Activated naive CD4-positive, alpha-beta T cell treated with anti-CD3 and anti-CD28 coated beads, Interleukin-2, amount 50 U/mL, for 16 hours (primary cell): ENCODE data around the gene FGD4.
"Not testable (repeated sequence)": the region's sequence is repeated elsewhere in the genome, so short reads cannot be mapped to it uniquely, and the experiment has no call there.

Experiments
- DNase-seq: peaks from one replicate; pipeline ENCODE4 v3.0.0-alpha.2; 2020

FGD4 gene

DNA sequence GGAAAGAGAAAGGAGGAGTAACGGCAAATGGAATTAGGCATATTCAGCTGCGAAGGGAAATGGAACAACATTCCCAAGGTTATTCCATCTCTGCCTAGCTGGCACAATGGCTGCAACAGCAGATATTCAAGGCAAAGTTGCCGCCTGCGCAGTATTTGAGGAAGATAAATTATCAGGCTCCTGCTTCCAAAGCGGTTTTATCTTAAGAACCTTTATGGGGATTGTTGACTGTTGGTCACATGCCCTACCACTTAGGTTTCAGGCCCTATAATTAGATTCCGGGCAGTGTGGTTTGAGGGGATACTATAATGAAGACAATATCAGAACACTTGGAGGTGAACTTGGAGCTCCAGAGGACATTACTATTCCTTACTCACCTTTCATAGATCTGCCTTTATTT, 99.7 kb downstream of the FGD4 start:
- DNase-seq: no peak

DNA sequence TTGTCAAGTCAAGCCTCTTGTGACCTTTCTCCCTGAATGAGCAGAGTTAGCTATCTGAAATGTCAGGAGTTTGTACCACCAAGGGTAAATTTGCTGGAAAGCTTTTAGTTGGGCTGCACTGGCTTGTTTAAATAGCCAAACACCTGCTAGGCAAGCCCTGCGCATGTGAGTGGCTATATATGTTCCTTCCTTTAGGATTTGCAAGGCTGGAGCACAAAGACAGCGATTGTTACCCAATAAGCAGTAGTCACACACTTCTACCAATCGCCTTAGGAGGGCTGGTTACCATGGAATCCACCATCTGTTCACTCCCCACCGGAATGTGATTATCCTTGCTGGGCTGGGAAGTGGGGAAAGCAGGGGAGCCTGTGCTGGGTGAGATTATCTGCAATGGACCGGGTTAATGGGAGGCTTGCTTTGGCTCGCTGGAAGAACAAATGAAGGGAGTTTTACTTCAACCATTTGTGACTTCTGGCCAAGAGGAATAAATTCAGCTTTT, 102.5 kb downstream of the FGD4 start:
- DNase-seq: no peak

DNA sequence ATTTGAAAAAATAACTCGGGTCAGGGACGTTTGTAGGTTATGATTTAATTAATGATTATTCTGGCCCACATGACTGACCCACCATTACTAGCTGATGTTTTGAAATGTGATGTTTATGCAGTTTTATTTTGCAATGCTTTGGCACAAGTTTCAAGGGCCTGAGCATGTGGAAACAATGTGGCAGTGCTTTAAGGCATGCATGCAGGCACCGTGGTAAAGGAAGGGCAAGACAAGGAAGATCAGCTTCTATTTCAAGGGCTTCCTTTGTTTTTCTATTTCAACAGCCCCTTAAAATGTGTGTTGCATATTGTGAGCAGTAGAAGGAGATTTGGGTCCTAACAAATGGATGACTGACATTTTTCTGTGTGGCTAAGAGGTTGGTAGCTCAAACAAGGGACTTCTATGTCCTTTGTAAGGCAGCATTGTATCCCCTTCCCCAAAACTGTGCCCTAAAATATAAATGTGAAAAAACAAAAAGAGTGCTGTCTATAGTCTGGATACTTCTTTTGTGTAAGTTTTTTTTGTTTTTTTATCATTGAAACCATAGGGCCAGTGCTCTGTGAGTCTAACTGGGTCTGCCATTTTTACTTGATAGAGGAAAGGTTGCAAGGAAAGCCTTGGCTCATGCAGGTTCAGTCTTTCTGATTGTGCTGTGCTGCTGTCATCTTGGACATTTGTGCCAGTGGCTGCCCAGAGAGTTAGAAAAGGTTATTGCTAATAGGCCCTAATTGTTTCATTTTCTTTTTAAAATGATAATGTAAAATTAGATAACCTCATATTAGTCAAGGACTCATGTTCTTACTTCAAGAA, 103.5 kb downstream of the FGD4 start:
- DNase-seq: no peak

DNA sequence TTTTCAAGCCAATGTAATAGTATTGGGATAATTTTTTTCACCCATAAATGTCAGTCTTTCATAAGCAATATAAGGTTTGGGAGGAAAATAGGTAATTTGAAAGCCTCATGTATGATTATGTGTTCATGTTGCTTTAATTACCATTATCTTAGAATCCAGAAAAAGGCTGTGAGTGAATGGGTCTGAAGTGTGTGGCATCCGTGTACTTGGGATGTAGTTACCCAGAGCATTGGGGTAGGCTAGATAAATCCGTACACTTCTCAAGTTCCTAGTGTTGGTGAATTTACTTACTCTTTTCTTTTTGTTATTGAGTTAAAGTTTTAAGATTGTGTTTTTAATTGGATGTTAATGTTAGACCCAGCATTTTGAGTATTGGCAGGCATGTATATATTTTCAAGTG, 104.4 kb downstream of the FGD4 start:
- no peak for DNase-seq

DNA sequence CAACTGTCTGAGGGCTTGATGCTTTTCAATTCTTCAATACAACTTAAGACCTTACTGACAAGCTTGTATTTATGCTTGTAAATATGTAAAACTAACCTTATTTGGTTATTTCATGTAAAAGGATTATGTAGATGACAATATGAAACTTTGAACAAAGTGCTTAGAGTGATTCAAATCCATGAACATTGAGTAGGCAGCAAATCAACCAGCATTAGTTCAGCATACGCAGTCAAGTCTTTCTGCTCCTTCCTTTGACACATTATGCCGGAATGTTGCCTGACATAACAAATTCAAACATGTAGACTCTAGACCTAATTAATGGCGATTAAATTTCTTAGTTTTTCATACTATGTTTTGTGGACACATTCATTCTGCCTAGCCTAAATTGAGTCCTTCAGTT, 105.2 kb downstream of the FGD4 start:
- no peak for DNase-seq

DNA sequence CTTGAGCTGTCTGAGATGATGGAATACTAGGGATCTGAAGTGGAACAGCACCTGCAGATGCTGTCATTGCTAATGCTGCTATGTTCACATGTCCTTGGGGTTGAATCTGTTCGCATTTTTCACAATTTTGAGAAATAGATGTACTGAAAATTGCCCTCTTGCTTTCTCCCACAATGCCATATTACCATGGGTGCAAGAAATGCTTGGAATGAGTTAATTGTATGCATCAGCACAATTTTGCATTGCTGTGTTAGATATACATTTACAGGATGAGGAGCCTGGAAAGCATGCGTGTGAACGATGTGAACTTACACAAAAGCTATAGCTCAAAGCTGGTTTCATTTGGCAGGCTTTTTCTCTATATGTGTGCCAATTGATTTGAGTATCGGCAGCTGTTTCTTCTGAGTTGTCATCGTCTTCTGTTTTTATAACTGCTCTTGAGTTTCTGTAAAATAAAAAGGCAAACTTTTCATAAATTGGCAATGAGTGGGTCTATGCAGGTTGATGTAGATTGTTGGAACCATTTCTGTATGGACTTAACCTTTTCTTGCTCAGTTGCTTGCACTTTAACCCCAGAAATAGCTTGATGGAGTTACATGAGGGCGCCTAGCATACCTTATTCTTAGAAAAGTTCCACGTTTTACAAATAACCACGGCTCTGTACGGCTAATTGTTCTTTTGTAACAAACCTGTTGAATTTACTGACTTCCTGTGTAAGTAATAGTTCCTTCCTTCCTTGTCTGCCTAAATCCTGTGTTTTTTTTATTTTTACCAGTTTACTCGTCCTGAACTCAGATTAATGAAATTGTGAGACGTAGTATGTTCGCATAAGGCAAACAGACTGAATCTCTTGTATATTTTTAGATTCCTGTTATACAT, 105.9 kb downstream of the FGD4 start:
- no peak for DNase-seq

DNA sequence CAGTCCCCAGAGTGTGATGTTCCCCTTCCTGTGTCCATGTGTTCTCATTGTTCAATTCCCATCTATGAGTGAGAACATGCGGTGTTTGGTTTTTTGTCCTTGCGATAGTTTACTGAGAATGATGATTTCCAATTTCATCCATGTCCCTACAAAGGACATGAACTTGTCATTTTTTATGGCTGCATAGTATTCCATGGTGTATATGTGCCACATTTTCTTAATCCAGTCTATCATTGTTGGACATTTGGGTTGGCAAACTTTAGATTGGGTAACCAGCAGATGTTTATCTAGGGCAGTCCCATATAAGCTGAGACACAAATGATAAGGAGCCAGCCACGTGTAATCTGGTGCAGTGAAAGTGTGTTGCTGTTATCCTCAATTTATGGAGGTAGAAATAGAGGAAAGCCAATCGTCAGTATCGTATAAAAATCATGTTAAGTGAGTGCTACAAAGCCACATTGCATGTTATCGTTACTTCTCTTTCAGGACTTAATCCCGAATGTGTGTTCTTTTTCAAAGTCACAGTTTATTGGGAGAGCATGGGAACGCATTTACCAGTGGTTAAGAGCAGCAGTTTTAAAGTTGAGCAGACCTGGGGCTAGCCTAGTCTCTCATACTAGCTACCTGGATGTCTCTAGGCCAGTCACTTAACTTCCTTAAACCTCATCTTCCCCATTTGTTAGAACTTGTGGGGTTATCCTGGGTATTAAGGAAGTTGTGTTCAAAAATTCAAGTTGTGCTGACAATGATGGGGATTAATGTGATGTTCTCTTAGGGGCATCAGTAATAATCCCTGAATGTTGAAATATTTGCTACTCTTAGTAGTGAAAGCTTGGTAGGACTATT, 108.0 kb downstream of the FGD4 start:
- not testable (repeated sequence) for DNase-seq

DNA sequence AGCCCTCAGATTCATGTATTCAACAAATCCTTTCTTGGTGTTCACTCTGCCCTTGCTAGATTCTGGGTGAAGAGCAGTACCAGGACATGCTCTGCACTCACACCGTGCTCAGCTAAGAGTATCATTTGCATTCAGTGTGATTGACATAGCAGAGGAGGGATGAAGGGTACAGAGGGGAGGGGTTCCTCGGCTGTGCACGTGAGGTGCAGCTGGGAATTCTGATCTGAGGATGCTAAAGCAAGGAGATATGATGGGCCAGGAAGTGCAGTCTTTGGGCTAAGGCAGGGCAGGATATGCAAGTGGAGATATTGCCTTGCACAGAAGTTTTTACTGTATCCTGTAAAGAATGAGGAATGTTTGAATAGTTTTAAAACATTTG, 108.6 kb downstream of the FGD4 start:
- no peak for DNase-seq

DNA sequence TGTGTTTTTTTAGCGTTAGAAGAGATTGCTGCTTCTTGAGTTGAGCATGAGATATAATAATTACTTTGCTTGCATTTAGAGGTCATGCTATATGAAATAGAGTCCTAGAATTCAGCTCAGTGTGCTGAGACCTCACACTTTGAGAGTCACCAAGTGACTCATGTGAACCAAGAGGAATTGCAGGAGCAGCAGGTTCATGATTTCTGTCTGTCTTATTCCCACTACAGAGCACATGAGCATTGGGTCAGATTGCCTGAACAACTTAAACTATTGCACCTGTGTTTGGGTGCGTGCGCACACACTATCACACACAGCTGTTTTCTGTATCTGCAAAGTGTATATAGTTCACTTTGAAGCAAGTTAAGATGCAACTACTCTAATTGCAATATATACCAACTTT, 109.3 kb downstream of the FGD4 start:
- DNase-seq: no peak

DNA sequence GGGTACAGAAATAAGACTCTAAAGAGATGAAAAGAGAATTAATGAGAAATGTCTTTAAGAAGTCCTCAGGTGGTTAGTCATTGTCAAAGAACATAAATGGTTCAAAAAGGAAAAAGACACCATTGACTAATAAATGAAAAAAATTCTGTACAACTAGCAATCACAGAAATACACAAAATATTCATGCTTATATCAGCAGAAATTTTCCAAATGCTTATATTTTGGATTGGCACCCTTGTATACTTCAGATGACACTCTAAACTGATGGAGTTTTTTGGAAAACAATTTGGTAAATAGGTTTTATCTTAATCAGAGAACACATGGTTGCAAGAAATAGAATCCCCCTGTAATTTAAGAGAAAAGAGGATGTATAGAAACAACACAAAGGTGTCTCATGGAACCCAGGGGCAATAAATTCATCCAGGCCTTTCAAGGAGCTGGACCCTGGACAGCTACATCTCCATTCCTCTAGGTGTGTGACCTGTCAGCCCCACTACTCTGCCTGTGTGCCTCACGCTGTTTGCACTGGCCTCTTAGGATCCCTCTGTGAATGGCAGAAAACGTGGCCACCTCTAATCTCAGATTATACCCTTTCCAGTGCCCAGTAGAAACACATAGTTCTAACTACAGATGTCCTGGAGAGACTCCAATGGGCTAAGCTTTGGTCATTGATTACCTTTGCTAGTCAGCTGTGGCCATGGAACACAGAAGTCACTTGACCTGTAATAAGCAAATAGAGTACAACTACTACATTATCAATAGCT, 110.2 kb downstream of the FGD4 start:
- DNase-seq: no peak

DNA sequence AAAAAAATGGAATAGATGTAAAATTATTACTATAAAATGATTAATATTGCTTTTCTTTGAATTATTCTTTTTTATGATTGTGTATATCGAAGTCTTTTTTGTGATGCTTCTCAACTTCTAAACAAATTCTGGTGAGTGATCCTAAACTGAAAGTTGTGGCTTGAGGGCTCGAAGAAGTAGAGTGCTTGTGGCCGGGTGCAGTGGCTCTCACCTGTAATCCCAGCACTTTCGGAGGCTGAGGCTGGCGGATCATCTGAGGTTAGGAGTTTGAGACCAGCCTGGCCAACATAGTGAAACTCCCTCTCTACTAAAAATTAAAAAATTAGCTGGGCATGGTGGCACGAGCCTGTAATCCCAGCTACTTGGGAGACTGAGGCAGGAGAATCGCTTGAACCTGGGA, 112.6 kb downstream of the FGD4 start:
- DNase-seq: not testable (repeated sequence)

DNA sequence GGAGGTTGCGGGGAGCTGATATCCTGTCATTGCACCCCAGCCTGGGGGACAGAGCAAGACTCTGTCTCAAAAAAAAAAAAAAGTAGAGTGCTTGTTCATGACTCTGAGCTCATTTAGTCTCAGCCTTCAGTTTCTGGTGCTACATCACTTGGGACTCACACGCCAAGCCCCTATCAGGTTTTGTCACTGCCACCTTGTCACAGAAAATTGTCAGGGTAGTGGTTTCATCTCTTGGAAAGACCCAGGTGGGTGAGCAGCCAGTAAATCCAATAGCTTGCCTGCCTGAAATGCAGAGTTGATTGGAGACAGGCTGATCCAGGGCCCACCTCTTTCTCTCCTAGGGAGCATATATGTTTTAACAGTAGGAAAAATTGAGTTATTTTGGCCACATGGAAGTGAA, 113.0 kb downstream of the FGD4 start:
- no peak for DNase-seq

DNA sequence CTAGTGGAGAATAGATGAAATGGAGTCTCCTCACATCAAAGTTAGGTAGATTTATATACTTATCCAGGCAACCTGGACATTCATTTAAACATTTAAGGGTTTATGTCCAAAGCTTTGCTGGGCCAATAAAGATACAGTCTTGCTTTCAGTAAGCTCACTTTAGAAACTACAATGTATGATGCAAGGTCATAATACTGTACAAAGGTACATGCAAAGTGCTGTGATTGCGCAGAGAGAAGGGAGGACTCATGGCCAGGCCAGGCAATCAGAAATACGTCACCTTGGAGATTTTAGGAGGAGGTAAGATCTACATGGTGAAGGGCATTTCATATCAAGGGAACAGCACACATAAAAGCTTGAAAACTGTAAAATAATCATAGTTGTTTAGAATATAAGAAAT, 113.6 kb downstream of the FGD4 start:
- no peak for DNase-seq

DNA sequence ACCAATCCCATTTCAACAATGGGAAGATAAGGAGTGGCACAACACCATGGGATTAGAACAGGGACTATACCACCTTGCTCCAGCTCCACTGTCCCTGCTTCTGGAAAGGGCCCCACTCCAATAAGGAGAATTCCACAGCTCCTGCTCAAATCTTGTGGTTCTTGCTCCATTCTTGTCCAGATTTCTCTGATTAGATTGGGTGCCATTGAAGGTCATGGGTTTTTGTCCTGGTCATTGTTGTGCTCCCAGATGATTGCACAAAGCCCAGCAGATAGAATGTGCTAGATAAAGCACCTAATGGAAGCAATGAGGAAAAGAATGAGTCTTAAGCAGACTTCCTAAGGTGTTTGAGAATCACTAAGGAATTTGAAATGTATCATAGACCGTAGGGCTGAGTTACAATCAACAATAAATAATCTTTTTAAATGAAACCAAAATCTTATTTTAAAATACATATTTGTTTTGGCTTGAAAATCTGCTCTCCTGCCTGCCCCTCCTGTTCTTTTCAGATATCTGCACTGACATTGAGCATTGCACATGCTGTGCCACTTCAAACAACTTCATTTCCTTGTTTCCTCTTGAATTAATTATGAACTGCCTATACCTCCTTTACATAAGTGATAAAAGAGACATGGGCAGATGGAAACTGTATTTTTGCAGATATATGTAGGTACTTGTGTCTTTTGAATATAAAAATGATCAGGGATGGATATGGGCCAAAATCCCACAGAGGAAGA, 115.9 kb downstream of the FGD4 start:
- no peak for DNase-seq

DNA sequence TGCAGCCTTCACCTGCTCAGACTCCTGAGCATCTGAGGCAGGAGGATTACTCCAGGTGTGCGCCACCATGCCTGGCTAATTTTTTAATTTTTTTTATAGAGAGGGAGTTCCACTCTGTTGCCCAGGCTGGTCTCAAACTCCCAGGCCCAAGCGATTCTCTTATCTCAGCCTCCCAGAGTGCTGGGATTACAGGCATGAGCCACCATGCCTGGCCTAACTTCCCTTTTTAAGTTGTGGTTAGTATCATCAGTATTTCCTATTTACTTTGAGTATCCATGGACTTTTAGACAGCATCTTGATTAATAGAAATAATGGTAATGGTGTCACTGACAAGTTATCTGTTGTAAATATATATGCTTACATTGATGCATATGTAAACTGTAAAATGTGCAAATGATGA, 116.9 kb downstream of the FGD4 start:
- DNase-seq: no peak

DNA sequence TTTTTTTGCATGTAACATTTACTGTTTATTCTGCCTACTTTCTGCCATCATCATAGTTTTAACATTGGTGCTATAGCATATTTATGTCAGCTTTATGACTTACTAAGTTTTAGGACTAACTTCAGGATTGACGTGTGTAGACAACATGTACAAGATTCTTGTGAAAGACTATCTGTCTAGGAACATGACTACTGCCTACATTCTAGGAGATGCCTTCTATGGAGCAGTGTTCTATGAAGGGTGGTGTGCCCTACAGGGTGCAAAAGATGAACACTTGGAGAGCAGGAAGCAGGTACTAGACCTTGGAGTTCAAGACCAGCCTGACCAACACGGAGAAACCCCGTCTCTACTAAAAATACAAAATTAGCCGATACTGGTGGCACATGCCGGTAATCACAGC, 118.6 kb downstream of the FGD4 start:
- DNase-seq: no peak

DNA sequence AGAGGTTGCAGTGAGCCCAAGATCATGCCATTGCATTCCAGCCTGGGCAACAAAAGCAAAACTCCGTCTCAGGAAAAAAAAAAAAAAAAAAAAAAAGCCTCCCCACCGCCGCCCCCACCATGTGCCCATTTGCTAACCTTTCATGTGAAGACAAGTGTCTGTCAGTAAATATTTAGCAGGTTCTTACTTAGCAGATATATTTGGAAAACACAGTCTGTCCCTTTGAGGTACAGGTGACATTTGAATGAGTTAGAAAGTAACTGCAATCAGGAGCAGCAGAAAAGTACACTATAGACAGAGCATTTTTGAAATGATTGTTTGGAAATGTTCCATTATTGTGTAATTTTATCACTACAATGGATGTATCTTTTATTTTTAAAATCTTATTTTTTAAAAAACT, 119.7 kb downstream of the FGD4 start:
- DNase-seq: no peak

DNA sequence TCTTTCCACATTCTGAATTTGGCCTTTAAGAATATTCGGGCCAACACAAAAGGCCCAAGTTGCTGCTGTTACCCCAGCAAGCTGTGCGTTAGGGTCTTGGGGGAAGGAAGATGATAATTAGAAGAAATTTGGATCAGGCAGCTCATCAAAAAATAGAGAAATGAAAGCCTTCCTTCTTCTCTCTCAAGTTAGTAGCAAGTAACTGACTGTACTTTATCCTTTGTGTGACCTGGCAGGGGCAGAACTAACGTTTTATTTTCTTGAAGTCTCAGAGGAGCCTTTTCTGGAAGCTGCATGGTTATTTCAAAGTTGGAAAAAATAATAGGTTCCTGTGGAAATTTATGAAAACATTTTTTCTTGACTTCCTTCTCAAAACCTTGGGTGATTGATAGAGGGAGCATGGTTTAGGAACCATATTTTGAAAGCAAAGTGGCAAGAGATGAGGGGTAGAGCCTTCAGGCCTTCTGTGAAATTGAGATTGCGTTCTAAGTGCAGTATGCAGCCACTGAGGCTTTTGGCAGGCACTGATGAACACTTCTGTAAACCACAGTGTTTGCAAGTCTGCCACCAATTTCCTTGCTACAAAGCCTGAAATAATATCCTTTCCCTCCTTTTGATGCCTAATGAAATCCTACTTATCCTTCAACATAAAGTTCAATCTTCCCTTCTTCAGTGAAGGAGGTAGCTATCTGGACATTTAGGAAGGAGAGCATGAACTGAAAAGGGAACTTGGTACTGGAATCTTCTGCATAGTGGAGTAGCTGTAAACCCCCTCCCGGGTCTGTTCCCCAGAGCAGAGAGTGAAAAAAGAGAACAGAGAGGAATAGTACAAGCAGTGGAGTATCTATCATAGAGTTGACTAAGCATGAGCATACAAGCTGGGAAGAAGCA, 123.2 kb downstream of the FGD4 start:
- DNase-seq: no peak

DNA sequence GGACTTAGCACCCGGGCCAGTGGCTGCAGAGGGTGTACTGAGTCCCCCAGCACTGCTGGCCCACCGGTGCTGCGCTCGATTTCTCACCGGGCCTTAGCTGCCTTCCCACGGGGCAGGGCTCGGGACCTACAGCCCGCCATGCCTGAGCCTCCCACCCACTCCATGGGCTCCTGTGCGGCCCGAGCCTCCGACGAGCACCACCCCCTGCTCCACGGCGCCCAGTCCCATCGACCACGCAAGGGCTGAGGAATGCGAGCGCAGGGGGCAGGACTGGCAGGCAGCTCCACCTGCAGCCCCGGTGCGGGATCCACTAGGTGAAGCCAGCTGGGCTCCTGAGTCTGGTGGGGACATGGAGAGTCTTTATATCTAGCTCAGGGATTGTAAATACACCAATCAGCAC, 126.4 kb downstream of the FGD4 start:
- not testable (repeated sequence) for DNase-seq

DNA sequence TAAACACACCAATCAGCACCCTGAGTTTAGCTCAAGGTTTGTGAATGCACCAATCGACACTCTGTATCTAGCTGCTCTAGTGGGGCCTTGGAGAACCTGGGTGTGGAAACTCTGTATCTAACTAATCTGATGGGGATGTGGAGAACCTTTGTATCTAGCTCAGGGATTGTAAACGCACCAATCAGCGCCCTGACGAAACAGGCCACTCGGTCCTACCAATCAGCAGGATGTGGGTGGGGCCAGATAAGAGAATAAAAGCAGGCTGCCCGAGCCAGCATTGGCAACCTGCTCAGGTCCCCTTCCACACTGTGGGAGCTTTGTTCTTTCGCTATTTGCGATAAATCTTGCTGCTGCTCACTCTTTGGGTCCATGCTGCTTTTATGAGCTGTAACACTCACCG, 127.0 kb downstream of the FGD4 start:
- not testable (repeated sequence) for DNase-seq

DNA sequence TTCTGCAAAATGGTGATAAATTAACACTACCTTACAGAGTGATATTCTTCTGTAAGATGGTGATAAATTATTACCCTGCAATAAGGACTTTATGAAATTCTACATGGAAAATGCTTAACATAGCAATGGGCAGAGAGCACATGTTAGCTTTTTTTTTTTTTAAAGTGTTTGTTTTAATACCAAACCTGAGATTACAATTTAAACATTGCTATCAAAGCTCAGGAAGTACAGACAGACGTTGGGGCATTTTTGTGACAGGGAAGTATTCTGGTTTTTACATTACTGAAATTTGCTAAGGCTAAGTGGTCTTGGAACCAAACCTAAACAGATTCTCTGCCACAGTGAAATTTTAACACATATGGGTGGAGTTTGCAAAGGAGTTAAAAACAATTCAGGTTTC, 133.1 kb downstream of the FGD4 start:
- DNase-seq: no peak
